Neural progenitor cell (in vitro differentiated cells): ENCODE data around the gene COMP.

Source experiments
- EZH2 ChIP-seq: fragments of 200-600 bp; sonication (generic); IDR thresholded peaks from 2 replicates; pipeline ENCODE4 v1.6.1; 2017; ENCODE audit warnings: antibody characterized with exemption, mild to moderate bottlenecking, moderate library complexity
- EZH2phosphoT487 ChIP-seq: fragments of 200-600 bp; sonication (generic); IDR thresholded peaks from 2 replicates; pipeline ENCODE4 v1.6.1; 2017; ENCODE audit warnings: antibody characterized with exemption
- TF ChIP-seq, protein P1 (sequence below): fragments of 200-600 bp; sonication (generic); IDR thresholded peaks from 2 replicates; pipeline ENCODE4 v1.5.1; 2017; ENCODE audit warnings: antibody characterized with exemption, mild to moderate bottlenecking

DNA sequence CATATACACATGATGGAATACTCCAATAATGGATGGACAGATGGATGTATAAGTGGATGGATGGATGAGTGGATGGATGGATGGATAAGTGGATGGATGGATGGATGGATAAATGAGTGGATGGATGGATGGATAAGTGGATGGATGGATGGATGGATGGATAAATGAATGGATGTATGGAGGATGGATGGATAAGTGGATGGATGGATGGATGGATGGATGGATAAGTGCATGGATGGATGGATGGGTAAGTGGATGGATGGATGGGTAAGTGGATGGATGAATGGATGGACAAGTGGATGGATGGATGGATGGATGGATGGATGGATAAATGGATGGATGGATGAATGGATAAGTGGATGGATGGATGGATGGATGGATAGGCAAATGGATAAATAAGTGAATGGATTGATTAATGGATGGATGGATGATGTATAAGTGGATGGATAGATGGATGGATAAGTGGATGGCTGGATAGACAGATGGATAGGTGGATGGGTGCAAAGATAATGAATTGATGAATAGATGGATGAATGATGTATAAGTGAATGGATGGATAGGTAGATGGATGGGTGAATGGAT is 8.4 kb upstream of the COMP start:
- TF ChIP-seq, protein P1, sequence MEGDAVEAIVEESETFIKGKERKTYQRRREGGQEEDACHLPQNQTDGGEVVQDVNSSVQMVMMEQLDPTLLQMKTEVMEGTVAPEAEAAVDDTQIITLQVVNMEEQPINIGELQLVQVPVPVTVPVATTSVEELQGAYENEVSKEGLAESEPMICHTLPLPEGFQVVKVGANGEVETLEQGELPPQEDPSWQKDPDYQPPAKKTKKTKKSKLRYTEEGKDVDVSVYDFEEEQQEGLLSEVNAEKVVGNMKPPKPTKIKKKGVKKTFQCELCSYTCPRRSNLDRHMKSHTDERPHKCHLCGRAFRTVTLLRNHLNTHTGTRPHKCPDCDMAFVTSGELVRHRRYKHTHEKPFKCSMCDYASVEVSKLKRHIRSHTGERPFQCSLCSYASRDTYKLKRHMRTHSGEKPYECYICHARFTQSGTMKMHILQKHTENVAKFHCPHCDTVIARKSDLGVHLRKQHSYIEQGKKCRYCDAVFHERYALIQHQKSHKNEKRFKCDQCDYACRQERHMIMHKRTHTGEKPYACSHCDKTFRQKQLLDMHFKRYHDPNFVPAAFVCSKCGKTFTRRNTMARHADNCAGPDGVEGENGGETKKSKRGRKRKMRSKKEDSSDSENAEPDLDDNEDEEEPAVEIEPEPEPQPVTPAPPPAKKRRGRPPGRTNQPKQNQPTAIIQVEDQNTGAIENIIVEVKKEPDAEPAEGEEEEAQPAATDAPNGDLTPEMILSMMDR = no peak
- TF ChIP-seq EZH2phosphoT487 (no peak), EZH2 (no peak)
